ACC112 (cell line): ENCODE results near the gene OR2B6.
"Not testable (repeated sequence)": the region's sequence is repeated elsewhere in the genome, so short reads cannot be mapped to it uniquely, and the experiment has no call there.

Source experiments
- H2AFZ ChIP-seq: fragments of 200-600 bp; sonication (generic); one replicate; pipeline ENCODE4 v1.6.0; 2017; ENCODE audit warnings: antibody characterized with exemption, low read length; ENCODE audit not compliant: unreplicated experiment
- H3K27ac ChIP-seq: fragments of 200-600 bp; sonication (generic); 2 replicates; pipeline ENCODE4 v1.5.1; 2014; ENCODE audit warnings: low read depth, mild to moderate bottlenecking, antibody characterized with exemption, low read length, moderate library complexity
- H3K27me3 ChIP-seq: fragments of 200-600 bp; sonication (generic); 2 replicates; pipeline ENCODE4 v1.6.1; 2014; ENCODE audit warnings: mild to moderate bottlenecking, antibody characterized with exemption, low read length, moderate library complexity, mixed read lengths; ENCODE audit not compliant: insufficient read depth
- H3K36me3 ChIP-seq: fragments of 200-600 bp; sonication (generic); 2 replicates; pipeline ENCODE4 v1.6.1; 2016; ENCODE audit warnings: mild to moderate bottlenecking, antibody characterized with exemption, low read length, moderate library complexity, mixed read lengths; ENCODE audit not compliant: insufficient read depth
- H3K4me1 ChIP-seq: fragments of 200-600 bp; sonication (generic); one replicate; pipeline ENCODE4 v1.6.1; 2016; ENCODE audit warnings: low read length, mixed read lengths; ENCODE audit not compliant: insufficient read depth, unreplicated experiment, control insufficient read depth
- H3K4me3 ChIP-seq: fragments of 200-600 bp; sonication (generic); 2 replicates; pipeline ENCODE4 v1.5.1; 2014; ENCODE audit warnings: mild to moderate bottlenecking, low read depth, low read length
- H3K79me2 ChIP-seq: fragments of 200-600 bp; sonication (generic); one replicate; pipeline ENCODE4 v1.6.0; 2016; ENCODE audit warnings: low read length; ENCODE audit not compliant: control insufficient read depth, unreplicated experiment, insufficient read depth

OR2B6 gene

DNA sequence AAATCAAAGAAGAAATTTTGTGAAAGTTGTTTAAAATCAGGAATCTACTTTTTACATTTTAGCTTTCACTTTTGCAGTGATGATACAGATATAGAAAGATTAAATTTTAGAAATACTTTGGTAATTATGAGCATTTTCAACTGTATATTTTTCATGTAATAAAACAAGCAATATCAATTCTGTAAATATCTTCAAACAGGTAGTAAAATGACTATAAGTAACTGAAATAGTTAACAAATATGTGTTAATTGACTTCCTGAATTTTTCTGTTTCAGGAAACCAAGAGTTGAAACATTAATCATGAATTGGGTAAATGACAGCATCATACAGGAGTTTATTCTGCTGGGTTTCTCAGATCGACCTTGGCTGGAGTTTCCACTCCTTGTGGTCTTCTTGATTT lies at the start of gene OR2B6:
OR2B6 (plus strand) TSS at position 301 of the 400 bp plus-strand sequence; CDS start at position 301, 0 bp downstream.
- no peak within 1 kb of the TSS for H3K27ac ChIP-seq
- H3K4me3 ChIP-seq, result no peak within 1 kb of the TSS
- H2AFZ ChIP-seq, result no peak within 1 kb of the TSS
- no peaks in the 10 kb centered on the region for H3K4me1 ChIP-seq
- H3K36me3 ChIP-seq, result no peaks in the 10 kb centered on the region
- peaks cover 3% of the 10 kb centered on the region; the same call in 1 of the 2 replicates for H3K27me3 ChIP-seq
- H3K79me2 ChIP-seq, result no peaks in the 10 kb centered on the region

DNA sequence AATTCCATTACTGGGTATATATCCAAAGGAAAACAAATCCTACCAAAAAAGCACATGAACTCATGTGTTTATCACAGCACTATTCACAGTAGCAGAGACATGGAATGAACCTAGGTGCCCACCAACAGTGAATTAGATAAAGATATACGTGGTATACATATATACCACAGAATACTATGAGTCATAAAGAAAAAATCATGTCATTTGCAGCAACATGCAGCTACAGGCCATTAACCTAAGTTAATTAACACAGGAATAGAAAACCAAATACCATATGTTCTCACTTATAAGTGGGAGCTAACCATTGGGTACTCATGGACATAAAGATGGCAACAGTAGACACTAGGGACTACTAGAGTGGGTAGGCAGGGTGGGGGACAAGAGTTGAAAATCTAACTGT lies 49.0 kb upstream of the OR2B6 start:
- Histone ChIP-seq H3K4me1 (no peaks in the 10 kb centered on the region), H3K36me3 (no peaks in the 10 kb centered on the region), H2AFZ (no peak overlapping the region), H3K27ac (no peak overlapping the region), H3K4me3 (no peak overlapping the region), H3K79me2 (no peaks in the 10 kb centered on the region), H3K27me3 (no peaks in the 10 kb centered on the region)

DNA sequence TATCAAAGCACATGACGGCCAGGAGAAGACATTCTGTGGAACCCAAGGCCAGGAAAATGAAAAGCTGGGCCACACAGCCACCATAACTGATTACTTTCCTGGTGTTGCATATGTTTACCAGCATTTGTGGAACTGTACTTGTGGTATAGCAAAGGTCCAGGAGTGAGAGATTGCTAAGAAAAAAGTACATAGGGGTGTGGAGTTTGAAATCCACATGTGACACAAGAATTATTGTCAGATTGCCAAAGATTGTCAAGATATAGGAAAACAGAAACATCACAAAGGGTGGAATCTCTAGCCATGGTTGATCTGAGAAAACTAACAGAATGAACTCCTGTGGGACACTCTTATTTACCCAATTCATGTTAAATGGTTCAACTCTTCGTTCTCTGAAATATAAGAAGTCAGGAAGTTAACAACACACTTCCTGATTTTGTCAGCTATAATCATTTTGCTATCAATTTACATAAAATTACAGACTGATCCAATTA lies 45.0 kb upstream of the OR2B6 start, which contains the start of gene OR2B2:
OR2B2 (minus strand) TSS at position 441 of the 491 bp plus-strand sequence; CDS start at position 364, 77 bp downstream.
- Histone ChIP-seq H3K4me1 (no peaks in the 10 kb centered on the region), H3K27ac (no peak within 1 kb of the TSS), H2AFZ (no peak within 1 kb of the TSS), H3K4me3 (no peak within 1 kb of the TSS), H3K36me3 (no peaks in the 10 kb centered on the region), H3K27me3 (no peaks in the 10 kb centered on the region), H3K79me2 (no peaks in the 10 kb centered on the region)

DNA sequence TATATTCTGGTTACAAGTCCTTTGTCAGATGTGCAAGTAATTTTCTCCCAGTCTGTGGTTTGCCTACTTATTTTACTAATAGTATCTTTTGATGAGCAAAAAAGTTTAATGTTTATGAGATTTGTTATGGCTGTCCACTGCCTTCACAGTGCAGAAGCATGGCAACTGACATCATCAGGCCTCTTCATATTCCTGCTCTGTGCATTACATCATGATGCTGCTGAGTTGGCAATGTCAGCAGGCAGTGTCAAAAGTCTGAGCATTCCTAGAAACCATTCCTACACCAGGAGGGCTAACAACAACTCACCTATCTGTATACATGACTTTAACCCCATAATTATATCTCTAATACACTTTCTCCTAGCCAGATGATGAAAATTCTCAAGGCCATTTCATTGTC lies 34.1 kb upstream of the OR2B6 start:
- H3K4me1 ChIP-seq, result no peaks in the 10 kb centered on the region
- no peak overlapping the region for H3K27ac ChIP-seq
- no peaks in the 10 kb centered on the region for H3K79me2 ChIP-seq
- no peak overlapping the region for H3K4me3 ChIP-seq
- H3K36me3 ChIP-seq, result no peaks in the 10 kb centered on the region
- H3K27me3 ChIP-seq, result no peaks in the 10 kb centered on the region
- H2AFZ ChIP-seq, result no peak overlapping the region

DNA sequence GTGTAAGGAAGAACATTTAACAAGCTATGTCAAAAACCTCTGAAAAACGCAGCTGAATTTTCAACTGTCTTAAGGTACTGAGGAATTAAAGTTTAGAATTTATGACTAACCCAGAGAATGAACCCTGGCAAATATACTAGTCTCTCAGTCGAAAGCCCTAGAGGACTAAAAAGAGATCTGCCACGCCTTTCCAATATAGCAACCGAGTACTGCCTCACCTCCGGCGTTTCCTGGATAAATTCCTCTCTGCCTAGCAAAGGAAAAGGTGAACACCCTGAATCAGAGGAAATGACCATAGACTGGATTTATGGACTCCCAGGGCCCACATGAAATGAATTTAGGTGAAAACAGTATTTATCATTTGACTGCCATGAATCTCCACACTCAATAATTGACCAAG lies 32.9 kb upstream of the OR2B6 start:
- no peaks in the 10 kb centered on the region for H3K4me1 ChIP-seq
- no peaks in the 10 kb centered on the region for H3K36me3 ChIP-seq
- no peak overlapping the region for H3K27ac ChIP-seq
- H2AFZ ChIP-seq, result no peak overlapping the region
- H3K4me3 ChIP-seq, result no peak overlapping the region
- H3K79me2 ChIP-seq, result no peaks in the 10 kb centered on the region
- no peaks in the 10 kb centered on the region for H3K27me3 ChIP-seq

DNA sequence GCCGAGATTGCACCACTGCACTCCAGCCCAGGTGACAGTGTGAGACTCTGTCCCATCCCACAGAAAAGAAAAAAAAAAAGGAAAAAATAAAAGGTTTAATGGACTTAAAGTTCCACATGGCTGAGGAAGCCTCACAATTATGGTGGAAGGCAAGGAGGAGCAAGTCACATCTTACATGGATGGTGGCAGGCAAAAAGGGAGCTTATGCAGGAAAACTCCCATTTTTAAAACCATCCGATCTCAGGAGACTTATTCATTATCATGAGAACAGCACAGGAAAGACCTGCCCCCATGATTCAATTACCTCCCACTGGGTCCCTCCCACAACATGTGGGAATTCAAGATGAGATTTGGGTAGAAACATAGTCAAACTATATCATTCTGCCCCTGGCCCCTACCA lies 29.0 kb upstream of the OR2B6 start:
- not testable (repeated sequence) for H2AFZ ChIP-seq, H3K4me3 ChIP-seq, H3K79me2 ChIP-seq, H3K27me3 ChIP-seq, H3K4me1 ChIP-seq, H3K27ac ChIP-seq, H3K36me3 ChIP-seq

DNA sequence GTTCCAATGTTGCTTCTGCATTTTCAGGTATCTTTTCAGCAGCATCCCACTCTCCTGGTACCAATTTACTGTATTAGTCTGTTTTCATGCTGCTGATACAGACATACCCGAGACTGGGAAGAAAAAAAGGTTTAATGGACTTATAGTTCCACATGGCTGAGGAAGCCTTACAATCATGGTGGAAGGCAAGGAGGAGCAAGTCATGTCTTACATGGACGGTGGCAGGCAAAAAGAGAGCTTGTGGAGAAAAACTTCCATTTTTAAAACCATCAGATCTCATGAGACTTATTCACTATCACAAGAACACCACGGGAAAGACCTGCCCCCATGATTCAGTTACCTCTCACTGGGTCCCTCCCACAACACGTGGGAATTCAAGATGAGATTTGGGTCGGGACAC lies 27.1 kb upstream of the OR2B6 start:
- H3K4me1 ChIP-seq, H3K79me2 ChIP-seq, H3K27me3 ChIP-seq, H2AFZ ChIP-seq, H3K36me3 ChIP-seq, H3K4me3 ChIP-seq, H3K27ac ChIP-seq: not testable (repeated sequence)

DNA sequence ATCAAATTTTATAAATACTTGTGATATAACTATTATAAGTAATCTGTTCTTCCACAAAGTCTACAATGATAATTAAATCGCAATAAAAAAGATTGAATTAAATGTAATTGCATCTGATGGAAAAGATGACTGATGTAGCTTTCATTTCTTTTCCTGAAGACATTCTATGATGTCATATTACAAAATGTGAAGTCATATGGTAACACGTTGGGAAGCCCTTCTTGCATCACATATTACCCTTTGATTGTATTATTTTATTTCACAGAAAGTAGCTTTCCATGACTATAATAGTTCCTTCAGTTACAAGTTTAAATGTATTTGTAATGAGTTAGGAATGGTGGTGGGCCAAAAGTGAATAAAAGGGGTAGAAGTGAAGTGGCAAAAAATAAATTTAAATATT lies 25.8 kb upstream of the OR2B6 start:
- Histone ChIP-seq H3K27ac (no peak overlapping the region), H3K4me1 (no peaks in the 10 kb centered on the region), H3K4me3 (no peak overlapping the region), H3K79me2 (no peaks in the 10 kb centered on the region), H3K27me3 (peaks cover 3% of the 10 kb centered on the region; the same call in 1 of the 2 replicates), H3K36me3 (no peaks in the 10 kb centered on the region), H2AFZ (no peak overlapping the region)

DNA sequence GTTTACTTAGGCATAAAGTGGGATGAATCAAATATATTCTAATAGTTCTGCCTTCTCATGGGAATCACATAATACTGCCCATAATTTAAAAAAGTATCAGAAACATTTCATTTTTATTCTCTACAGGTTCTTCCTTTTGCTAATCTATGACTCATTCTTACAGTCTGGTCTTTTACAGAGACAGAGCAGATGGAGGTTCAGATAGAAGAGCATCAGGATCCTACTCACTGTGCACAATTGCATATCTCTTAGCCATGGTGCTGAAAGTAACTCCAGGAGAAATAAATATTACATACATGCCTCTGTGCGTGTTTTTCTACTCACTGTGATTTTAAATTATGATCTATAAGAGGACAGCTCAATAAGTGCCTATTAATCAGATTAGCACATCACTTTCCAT lies 16.3 kb upstream of the OR2B6 start:
- peaks cover 20% of the 10 kb centered on the region; the same call in 1 of the 2 replicates for H3K27me3 ChIP-seq
- no peak overlapping the region for H2AFZ ChIP-seq
- H3K4me1 ChIP-seq, result no peaks in the 10 kb centered on the region
- no peak overlapping the region for H3K4me3 ChIP-seq
- H3K79me2 ChIP-seq, result no peaks in the 10 kb centered on the region
- no peak overlapping the region for H3K27ac ChIP-seq
- H3K36me3 ChIP-seq, result no peaks in the 10 kb centered on the region

DNA sequence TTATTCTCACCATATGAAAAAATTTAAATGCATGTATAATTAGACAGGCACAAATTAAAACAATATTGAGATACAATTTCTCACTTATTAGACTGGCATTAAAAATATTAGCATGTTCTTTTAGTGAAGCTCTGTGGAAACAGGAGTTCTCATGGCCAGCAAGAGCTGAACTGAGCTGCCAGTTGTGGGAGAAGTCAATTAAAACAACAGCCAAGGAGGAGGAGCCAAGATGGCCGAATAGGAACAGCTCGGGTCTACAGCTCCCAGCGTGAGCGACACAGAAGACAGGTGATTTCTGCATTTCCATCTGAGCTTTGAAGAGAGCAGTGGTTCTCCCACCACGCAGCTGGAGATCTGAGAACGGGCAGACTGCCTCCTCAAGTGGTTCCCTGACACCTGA lies 14.0 kb upstream of the OR2B6 start:
- H3K4me1 ChIP-seq, H3K36me3 ChIP-seq, H3K4me3 ChIP-seq, H3K79me2 ChIP-seq, H2AFZ ChIP-seq, H3K27ac ChIP-seq: not testable (repeated sequence)
- H3K27me3 ChIP-seq, result peaks cover 22% of the 10 kb centered on the region; the same call in 1 of the 2 replicates

DNA sequence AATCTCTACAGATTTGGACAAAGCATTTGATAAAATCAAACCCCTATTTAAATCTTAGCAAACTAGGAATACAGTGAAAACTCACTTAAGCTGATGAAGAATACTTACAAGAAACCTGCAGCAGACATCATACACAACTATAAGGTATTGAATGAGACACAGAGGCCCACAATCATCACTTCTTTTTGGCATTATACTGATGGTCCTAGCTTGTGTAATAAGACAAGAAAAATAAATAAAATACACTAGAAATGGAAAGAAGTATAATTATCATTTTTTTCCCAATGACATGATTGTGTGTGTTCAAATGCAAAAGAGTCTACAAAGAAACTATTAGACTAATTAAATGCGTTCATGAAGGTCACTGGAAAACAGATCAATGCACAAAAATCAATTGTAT lies 8.8 kb upstream of the OR2B6 start:
- H3K36me3 ChIP-seq, result no peaks in the 10 kb centered on the region
- no peaks in the 10 kb centered on the region for H3K79me2 ChIP-seq
- no peak overlapping the region for H3K27ac ChIP-seq
- H3K4me1 ChIP-seq, result no peaks in the 10 kb centered on the region
- H3K4me3 ChIP-seq, result no peak overlapping the region
- H3K27me3 ChIP-seq, result peaks cover 12% of the 10 kb centered on the region; the same call in 1 of the 2 replicates
- no peak overlapping the region for H2AFZ ChIP-seq
